GM18526 (cell line): ENCODE measurements around the gene APLF.
A peak's percentile ranks its signal among the peaks of the same experiment; 100 is the strongest.

Source experiments
- POLR2A ChIP-seq: IDR thresholded peaks from 3 replicates; pipeline ENCODE4 v1.6.1; 2011; ENCODE audit not compliant: insufficient read length; ENCODE audit errors: extremely low read depth

The APLF gene

GRCh38 chr2:68432696-68433658, 34.4 kb upstream of the APLF start:
- TF ChIP-seq POLR2A, result no peak

GRCh38 chr2:68434981-68435380, 32.4 kb upstream of the APLF start:
- no peak for TF ChIP-seq POLR2A

- TF ChIP-seq POLR2A, result no peak
Measured at GRCh38 chr2:68435615-68436014, 31.8 kb upstream of the APLF start.

- TF ChIP-seq POLR2A, result no peak
Measured at GRCh38 chr2:68436270-68436669, 31.1 kb upstream of the APLF start.

GRCh38 chr2:68438455-68439303, 28.7 kb upstream of the APLF start:
- TF ChIP-seq POLR2A, result peak; percentile 72

GRCh38 chr2:68441179-68441993, 26.0 kb upstream of the APLF start:
- no peak for TF ChIP-seq POLR2A

GRCh38 chr2:68441994-68442322, 25.4 kb upstream of the APLF start:
- TF ChIP-seq POLR2A, result no peak

- TF ChIP-seq POLR2A, result no peak
Measured at GRCh38 chr2:68447118-68447517, 20.3 kb upstream of the APLF start.

GRCh38 chr2:68448671-68449653, 18.4 kb upstream of the APLF start:
- no peak for TF ChIP-seq POLR2A

GRCh38 chr2:68452158-68452900, 15.1 kb upstream of the APLF start:
- no peak for TF ChIP-seq POLR2A

GRCh38 chr2:68453761-68454360, 13.5 kb upstream of the APLF start:
- TF ChIP-seq POLR2A, result no peak

- TF ChIP-seq POLR2A, result no peak
Measured at GRCh38 chr2:68454719-68455118, 12.7 kb upstream of the APLF start.

- TF ChIP-seq POLR2A, result no peak
Measured at GRCh38 chr2:68456198-68456597, 11.2 kb upstream of the APLF start.
